SK-N-SH (cell line): ENCODE results near the gene TSC22D2. TPM values are rescaled to one million over a fixed set of nuclear protein-coding genes. Genes with fewer than 3 reads are reported as not detected.

ENCODE experiments used
- CTCF ChIA-PET: fragments of 300-600, 350-600 bp; formaldehyde crosslinking; extraction: SDS; loops from one replicate; lab custom pipeline; 2021; lab: Yijun Ruan, JAX
- POLR2A ChIA-PET: fragments of 350-600 bp; sonication (Branson Sonifier 250); formaldehyde crosslinking; extraction: SDS; loops from one replicate; lab custom pipeline; 2020; ENCODE audit warnings: antibody characterized with exemption, inconsistent platforms; lab: Yijun Ruan, JAX
- DNase-seq: peaks from one replicate; pipeline ENCODE4 v3.0.0; 2012
- H2AFZ ChIP-seq: fragments of 200-600 bp; sonication (generic); 2 replicates; pipeline ENCODE4 v1.8.1; 2016; ENCODE audit warnings: antibody characterized with exemption, mild to moderate bottlenecking, low read depth
- H3F3A ChIP-seq: fragments of 200-600 bp; sonication (generic); replicated peaks from 2 replicates; pipeline ENCODE3; 2016; ENCODE audit warnings: antibody characterized with exemption, mild to moderate bottlenecking; ENCODE audit not compliant: insufficient read depth
- H3K27ac ChIP-seq, 2 experiments: fragments of 200-500 bp in 1 of 2; fragments of 200-600 bp in 1 of 2; sonication (Bioruptor generic) in 1 of 2; sonication (generic), shearing (Covaris generic) in 1 of 2; 2 replicates each; pipeline versions ENCODE4 v1.5.1 to v1.6.1; 2014 to 2016; ENCODE audit warnings: low read depth in 2 of 2, inconsistent platforms in 1 of 2, low read length in 1 of 2, mild to moderate bottlenecking in 1 of 2, mixed read lengths in 1 of 2
- H3K27me3 ChIP-seq: fragments of 200-600 bp; sonication (generic), shearing (Covaris generic); 2 replicates; pipeline ENCODE4 v1.6.1; 2016; ENCODE audit warnings: mixed run types; ENCODE audit not compliant: insufficient read depth
- H3K36me3 ChIP-seq, 2 experiments: fragments of 200-500 bp in 1 of 2; fragments of 200-600 bp in 1 of 2; sonication (Bioruptor generic) in 1 of 2; sonication (generic) in 1 of 2; replicated peaks in 1 of 2; 2 replicates each; pipeline versions ENCODE3 to v1.5.1; 2014 to 2016; ENCODE audit warnings: low read length in 1 of 2, mild to moderate bottlenecking in 1 of 2; ENCODE audit not compliant: insufficient read depth in 2 of 2, control insufficient read depth in 1 of 2
- H3K4me1 ChIP-seq, 2 experiments: fragments of 200-500 bp in 1 of 2; fragments of 200-600 bp in 1 of 2; sonication (Bioruptor generic) in 1 of 2; sonication (generic), shearing (Covaris generic) in 1 of 2; 2 replicates each; pipeline versions ENCODE4 v1.5.1 to v1.6.1; 2014 to 2016; ENCODE audit warnings: low read depth in 1 of 2, low read length in 1 of 2, mixed run types in 1 of 2; ENCODE audit not compliant: insufficient read depth in 2 of 2, control insufficient read depth in 1 of 2
- H3K4me2 ChIP-seq: fragments of 200-600 bp; sonication (generic), shearing (Covaris generic); 2 replicates; pipeline ENCODE4 v1.6.1; 2017; ENCODE audit warnings: mixed run types
- H3K4me3 ChIP-seq, 2 experiments: fragments of 200-500 bp in 1 of 2; fragments of 200-600 bp in 1 of 2; sonication (Bioruptor generic) in 1 of 2; sonication (generic), shearing (Covaris generic) in 1 of 2; 2 replicates each; pipeline versions ENCODE4 v1.5.1 to v1.8.1; 2014 to 2016; ENCODE audit warnings: low read depth in 2 of 2, inconsistent platforms in 1 of 2, low read length in 1 of 2, mild to moderate bottlenecking in 1 of 2, mixed read lengths in 1 of 2, moderate library complexity in 1 of 2
- H3K79me2 ChIP-seq: fragments of 200-600 bp; sonication (generic); 2 replicates; pipeline ENCODE4 v1.8.1; 2017; ENCODE audit warnings: mild to moderate bottlenecking; ENCODE audit not compliant: insufficient read depth
- H3K9ac ChIP-seq: fragments of 200-600 bp; sonication (generic); 2 replicates; pipeline ENCODE4 v1.6.1; 2017; ENCODE audit warnings: mixed run types
- H3K9me2 ChIP-seq: fragments of 200-600 bp; sonication (generic); 2 replicates; pipeline ENCODE4 v1.6.1; 2017; ENCODE audit warnings: mixed run types
- H3K9me3 ChIP-seq: fragments of 200-600 bp; sonication (generic); 2 replicates; pipeline ENCODE4 v1.6.1; 2017; ENCODE audit warnings: mixed run types, mild to moderate bottlenecking, moderate library complexity
- H4K20me1 ChIP-seq: fragments of 200-600 bp; sonication (generic); 2 replicates; pipeline ENCODE4 v1.6.1; 2017; ENCODE audit warnings: mild to moderate bottlenecking, mixed run types; ENCODE audit not compliant: insufficient read depth
- CHD2 ChIP-seq: fragments of 150-350 bp; IDR thresholded peaks from 2 replicates; pipeline ENCODE4 v1.6.1; 2018; ENCODE audit warnings: low read length; ENCODE audit not compliant: partially characterized antibody
- EP300 ChIP-seq, 2 experiments: IDR thresholded peaks; 2 replicates each; pipeline versions ENCODE4 v1.4.0 to v1.6.1; 2012; ENCODE audit warnings: borderline replicate concordance in 1 of 2, low read depth in 1 of 2, low read length in 1 of 2
- EZH2phosphoT487 ChIP-seq: fragments of 200-600 bp; sonication (generic); IDR thresholded peaks from 2 replicates; pipeline ENCODE4 v1.6.1; 2017; ENCODE audit warnings: low read depth, mixed run types, mild to moderate bottlenecking, antibody characterized with exemption, moderate library complexity, borderline replicate concordance
- FOSL2 ChIP-seq: IDR thresholded peaks from 2 replicates; pipeline ENCODE4 v1.4.0; 2012; ENCODE audit warnings: low read depth, mild to moderate bottlenecking, moderate library complexity, borderline replicate concordance
- FOXJ3 ChIP-seq: sonication (generic); formaldehyde crosslinking; IDR thresholded peaks from 2 replicates; pipeline ENCODE4 v1.5.1; 2020; ENCODE audit warnings: mild to moderate bottlenecking, missing genetic modification reagents
- MEF2A ChIP-seq: IDR thresholded peaks from 2 replicates; pipeline ENCODE4 v1.4.0; 2012; ENCODE audit warnings: low read depth, borderline replicate concordance
- MXI1 ChIP-seq: IDR thresholded peaks from 2 replicates; pipeline ENCODE4 v1.6.1; 2012; ENCODE audit warnings: mild to moderate bottlenecking, low read depth, low read length, improper control_type of control experiment
- NFIC ChIP-seq: IDR thresholded peaks from 2 replicates; pipeline ENCODE4 v1.4.0; 2012; ENCODE audit warnings: borderline replicate concordance
- SIN3A ChIP-seq: IDR thresholded peaks from 2 replicates; pipeline ENCODE4 v1.6.1; 2012; ENCODE audit warnings: low read depth, mild to moderate bottlenecking, low read length, moderate library complexity, borderline replicate concordance
- SMC3 ChIP-seq: IDR thresholded peaks from 2 replicates; pipeline ENCODE4 v1.6.1; 2012; ENCODE audit warnings: low read depth, low read length, improper control_type of control experiment
- TCF12 ChIP-seq: IDR thresholded peaks from 2 replicates; pipeline ENCODE4 v1.4.0; 2012
- polyA plus RNA-seq, 3 experiments: library from polyadenylated mRNA; depleted of rRNA; stranded (reverse); fragments of >200 nt; gene quantifications; 2 replicates each; pipeline ENCODE4 v1.2.3, GENCODE V29; 2012
- TF ChIP-seq, protein P1 (sequence below): fragments of 150-350 bp; IDR thresholded peaks from 2 replicates; pipeline ENCODE4 v1.6.1; 2017; ENCODE audit warnings: antibody characterized with exemption, low read length, low read depth, borderline replicate concordance
- TF ChIP-seq, protein P2 (sequence below): IDR thresholded peaks from 2 replicates; pipeline ENCODE4 v1.6.1; 2012; ENCODE audit warnings: mild to moderate bottlenecking, low read depth, low read length, moderate library complexity
- TF ChIP-seq, protein P3 (sequence below): IDR thresholded peaks from 2 replicates; pipeline ENCODE4 v1.4.0; 2012; ENCODE audit warnings: low read depth, borderline replicate concordance
- TF ChIP-seq, protein P4 (sequence below): IDR thresholded peaks from 2 replicates; pipeline ENCODE4 v1.4.0; 2012; ENCODE audit warnings: low read depth, borderline replicate concordance
- TF ChIP-seq, protein P5 (sequence below): IDR thresholded peaks from 2 replicates; pipeline ENCODE4; 2012

The TSC22D2 gene
- polyA plus RNA-seq, 1 of the 3 experiments (the other 2 are of a cell fraction): 4.8 TPM

DNA sequence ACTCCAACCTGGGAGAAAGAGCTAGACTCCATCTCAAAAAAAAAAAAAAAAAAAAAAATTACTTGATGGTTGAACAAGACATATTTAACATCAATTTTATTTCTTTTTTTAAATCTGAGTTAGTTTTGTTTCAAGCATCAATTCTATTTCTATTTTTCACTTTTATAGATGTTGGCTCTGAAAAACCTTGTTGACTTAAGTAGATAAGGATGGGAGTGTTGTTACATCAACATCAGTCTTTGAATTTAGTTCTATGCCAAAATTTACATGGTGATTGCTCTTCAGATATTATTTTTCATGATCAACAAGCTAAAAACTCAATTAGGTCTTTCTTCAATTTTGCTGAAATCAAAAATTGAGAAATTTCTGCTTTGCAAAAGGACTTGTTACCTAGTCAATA, 71.3 kb downstream of the TSC22D2 start:
- Histone ChIP-seq H4K20me1 (no peaks in the 10 kb centered on the region), H3K4me3 (no peak overlapping the region), H2AFZ (no peak overlapping the region), H3K4me2 (no peak overlapping the region), H3K9ac (no peak overlapping the region), H3K79me2 (no peaks in the 10 kb centered on the region), H3K36me3 (peaks cover 0 to 8% of the 10 kb centered on the region in 2 experiments), H3K9me2 (no peaks in the 10 kb centered on the region), H3K9me3 (peaks cover 13% of the 10 kb centered on the region), H3K27ac (no peak overlapping the region), H3K4me1 (no peaks in the 10 kb centered on the region)
- no peak for DNase-seq
- POLR2A ChIA-PET: no interaction called here
- TF ChIP-seq SIN3A (no peak), NFIC (no peak), EZH2phosphoT487 (no peak), SMC3 (no peak), MXI1 (no peak), EP300 (IDR thresholded peaks at IDR 0.05; ENCODE audit: borderline replicate concordance in 1 of 2, low read depth in 1 of 2, low read length in 1 of 2) (no peak), FOSL2 (no peak), MEF2A (no peak), CHD2 (no peak), TCF12 (no peak), FOXJ3 (CRISPR knock-in tag) (no peak)
- TF ChIP-seq, protein P1, sequence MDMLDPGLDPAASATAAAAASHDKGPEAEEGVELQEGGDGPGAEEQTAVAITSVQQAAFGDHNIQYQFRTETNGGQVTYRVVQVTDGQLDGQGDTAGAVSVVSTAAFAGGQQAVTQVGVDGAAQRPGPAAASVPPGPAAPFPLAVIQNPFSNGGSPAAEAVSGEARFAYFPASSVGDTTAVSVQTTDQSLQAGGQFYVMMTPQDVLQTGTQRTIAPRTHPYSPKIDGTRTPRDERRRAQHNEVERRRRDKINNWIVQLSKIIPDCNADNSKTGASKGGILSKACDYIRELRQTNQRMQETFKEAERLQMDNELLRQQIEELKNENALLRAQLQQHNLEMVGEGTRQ: no peak
- TF ChIP-seq, protein P2, sequence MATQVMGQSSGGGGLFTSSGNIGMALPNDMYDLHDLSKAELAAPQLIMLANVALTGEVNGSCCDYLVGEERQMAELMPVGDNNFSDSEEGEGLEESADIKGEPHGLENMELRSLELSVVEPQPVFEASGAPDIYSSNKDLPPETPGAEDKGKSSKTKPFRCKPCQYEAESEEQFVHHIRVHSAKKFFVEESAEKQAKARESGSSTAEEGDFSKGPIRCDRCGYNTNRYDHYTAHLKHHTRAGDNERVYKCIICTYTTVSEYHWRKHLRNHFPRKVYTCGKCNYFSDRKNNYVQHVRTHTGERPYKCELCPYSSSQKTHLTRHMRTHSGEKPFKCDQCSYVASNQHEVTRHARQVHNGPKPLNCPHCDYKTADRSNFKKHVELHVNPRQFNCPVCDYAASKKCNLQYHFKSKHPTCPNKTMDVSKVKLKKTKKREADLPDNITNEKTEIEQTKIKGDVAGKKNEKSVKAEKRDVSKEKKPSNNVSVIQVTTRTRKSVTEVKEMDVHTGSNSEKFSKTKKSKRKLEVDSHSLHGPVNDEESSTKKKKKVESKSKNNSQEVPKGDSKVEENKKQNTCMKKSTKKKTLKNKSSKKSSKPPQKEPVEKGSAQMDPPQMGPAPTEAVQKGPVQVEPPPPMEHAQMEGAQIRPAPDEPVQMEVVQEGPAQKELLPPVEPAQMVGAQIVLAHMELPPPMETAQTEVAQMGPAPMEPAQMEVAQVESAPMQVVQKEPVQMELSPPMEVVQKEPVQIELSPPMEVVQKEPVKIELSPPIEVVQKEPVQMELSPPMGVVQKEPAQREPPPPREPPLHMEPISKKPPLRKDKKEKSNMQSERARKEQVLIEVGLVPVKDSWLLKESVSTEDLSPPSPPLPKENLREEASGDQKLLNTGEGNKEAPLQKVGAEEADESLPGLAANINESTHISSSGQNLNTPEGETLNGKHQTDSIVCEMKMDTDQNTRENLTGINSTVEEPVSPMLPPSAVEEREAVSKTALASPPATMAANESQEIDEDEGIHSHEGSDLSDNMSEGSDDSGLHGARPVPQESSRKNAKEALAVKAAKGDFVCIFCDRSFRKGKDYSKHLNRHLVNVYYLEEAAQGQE: no peak
- TF ChIP-seq, protein P3, sequence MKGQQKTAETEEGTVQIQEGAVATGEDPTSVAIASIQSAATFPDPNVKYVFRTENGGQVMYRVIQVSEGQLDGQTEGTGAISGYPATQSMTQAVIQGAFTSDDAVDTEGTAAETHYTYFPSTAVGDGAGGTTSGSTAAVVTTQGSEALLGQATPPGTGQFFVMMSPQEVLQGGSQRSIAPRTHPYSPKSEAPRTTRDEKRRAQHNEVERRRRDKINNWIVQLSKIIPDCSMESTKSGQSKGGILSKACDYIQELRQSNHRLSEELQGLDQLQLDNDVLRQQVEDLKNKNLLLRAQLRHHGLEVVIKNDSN: no peak
- TF ChIP-seq, protein P4, sequence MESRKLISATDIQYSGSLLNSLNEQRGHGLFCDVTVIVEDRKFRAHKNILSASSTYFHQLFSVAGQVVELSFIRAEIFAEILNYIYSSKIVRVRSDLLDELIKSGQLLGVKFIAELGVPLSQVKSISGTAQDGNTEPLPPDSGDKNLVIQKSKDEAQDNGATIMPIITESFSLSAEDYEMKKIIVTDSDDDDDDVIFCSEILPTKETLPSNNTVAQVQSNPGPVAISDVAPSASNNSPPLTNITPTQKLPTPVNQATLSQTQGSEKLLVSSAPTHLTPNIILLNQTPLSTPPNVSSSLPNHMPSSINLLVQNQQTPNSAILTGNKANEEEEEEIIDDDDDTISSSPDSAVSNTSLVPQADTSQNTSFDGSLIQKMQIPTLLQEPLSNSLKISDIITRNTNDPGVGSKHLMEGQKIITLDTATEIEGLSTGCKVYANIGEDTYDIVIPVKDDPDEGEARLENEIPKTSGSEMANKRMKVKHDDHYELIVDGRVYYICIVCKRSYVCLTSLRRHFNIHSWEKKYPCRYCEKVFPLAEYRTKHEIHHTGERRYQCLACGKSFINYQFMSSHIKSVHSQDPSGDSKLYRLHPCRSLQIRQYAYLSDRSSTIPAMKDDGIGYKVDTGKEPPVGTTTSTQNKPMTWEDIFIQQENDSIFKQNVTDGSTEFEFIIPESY: no peak
- TF ChIP-seq, protein P5, sequence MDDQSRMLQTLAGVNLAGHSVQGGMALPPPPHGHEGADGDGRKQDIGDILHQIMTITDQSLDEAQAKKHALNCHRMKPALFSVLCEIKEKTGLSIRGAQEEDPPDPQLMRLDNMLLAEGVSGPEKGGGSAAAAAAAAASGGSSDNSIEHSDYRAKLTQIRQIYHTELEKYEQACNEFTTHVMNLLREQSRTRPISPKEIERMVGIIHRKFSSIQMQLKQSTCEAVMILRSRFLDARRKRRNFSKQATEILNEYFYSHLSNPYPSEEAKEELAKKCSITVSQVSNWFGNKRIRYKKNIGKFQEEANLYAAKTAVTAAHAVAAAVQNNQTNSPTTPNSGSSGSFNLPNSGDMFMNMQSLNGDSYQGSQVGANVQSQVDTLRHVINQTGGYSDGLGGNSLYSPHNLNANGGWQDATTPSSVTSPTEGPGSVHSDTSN: no peak
- TF ChIP-seq, all 33 proteins: peak for 0
- CTCF ChIA-PET: interaction anchor here (1.1 to 1.5 kb wide), 2 partner anchors 16 to 70 kb away, joined by 3 read pairs; no protein-coding TSS in a partner anchor
- peaks cover 6% of the 10 kb centered on the region for H3F3A ChIP-seq
- H3K27me3 ChIP-seq: no peaks in the 10 kb centered on the region
